Thoracic aorta (tissue), 2 donors: ENCODE results near the gene SLC7A1. TPM values are rescaled to one million over a fixed set of nuclear protein-coding genes. Genes with fewer than 3 reads are reported as not detected.

ENCODE experiments used
- ATAC-seq: fragments of 150-250 bp; one replicate; pipeline ENCODE4 v1.8.0; 2017; ENCODE audit warnings: low read depth; ENCODE audit not compliant: insufficient number of reproducible peaks, low FRiP score
- DNase-seq: peaks from one replicate; pipeline ENCODE4 v3.0.0-alpha.2; 2020; ENCODE audit warnings: low spot score
- H3K27ac ChIP-seq, 2 donors: fragments of 200-600 bp; sonication (generic); 1 replicate in 1 of 2; 2 replicates in 1 of 2; pipeline ENCODE4 v1.5.1; 2016; ENCODE audit warnings: mild to moderate bottlenecking in 2 of 2, moderate library complexity in 2 of 2
- H3K27me3 ChIP-seq: fragments of 200-600 bp; sonication (generic); replicated peaks from 2 replicates; pipeline ENCODE4 v1.6.0; 2016; ENCODE audit warnings: mild to moderate bottlenecking; ENCODE audit not compliant: insufficient read depth
- H3K36me3 ChIP-seq: fragments of 200-600 bp; sonication (generic); one replicate; pipeline ENCODE4 v1.5.1; 2016
- H3K4me1 ChIP-seq, 2 donors: fragments of 200-600 bp; sonication (generic); 1 replicate in 1 of 2; 2 replicates in 1 of 2; pipeline versions ENCODE4 v1.5.1 to v1.6.0; 2016; ENCODE audit warnings: low read depth in 2 of 2, mild to moderate bottlenecking in 1 of 2; ENCODE audit not compliant: control insufficient read depth in 1 of 2
- H3K4me3 ChIP-seq: fragments of 200-600 bp; sonication (generic); 2 replicates; pipeline ENCODE4 v1.5.1; 2016; ENCODE audit warnings: mild to moderate bottlenecking
- H3K9me3 ChIP-seq: fragments of 200-600 bp; sonication (generic); 2 replicates; pipeline ENCODE4 v1.5.1; 2016
- total RNA-seq, 2 donors: library from RNA; depleted of rRNA; stranded (reverse); fragments of >200 nt; gene quantifications; one replicate each; pipeline versions ENCODE4 v1.1.0 to v1.2.3, GENCODE V29; 2016
- TF ChIP-seq, protein P1 (sequence below): fragments of 200-600 bp; sonication (generic); IDR thresholded peaks from one replicate; pipeline ENCODE4 v1.5.1; 2019; ENCODE audit warnings: antibody characterized with exemption

SLC7A1 gene
- total RNA-seq, 2 donors from 2014 or later, result 24.0 to 39.1 TPM

DNA sequence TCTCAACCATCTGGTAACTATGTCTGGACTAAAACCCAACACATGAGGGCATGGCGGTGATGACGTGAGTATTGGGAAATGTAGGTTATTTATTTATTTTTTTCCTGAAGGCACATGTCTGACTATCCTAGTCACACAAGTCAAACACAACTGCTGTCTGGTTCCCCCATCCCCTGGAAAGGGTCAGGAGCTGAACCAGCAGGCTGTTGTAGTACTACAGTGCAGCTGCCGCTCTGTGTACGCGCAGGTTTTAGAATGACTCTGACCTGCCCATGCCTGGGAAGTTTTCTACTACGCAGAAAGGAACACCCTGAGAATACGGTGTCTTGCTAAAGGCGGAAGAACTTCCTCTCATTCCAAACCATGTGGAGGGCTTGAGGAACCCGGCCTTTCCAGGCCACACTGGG is 1.2 kb downstream of the SLC7A1 start:
- TF ChIP-seq, protein P1, sequence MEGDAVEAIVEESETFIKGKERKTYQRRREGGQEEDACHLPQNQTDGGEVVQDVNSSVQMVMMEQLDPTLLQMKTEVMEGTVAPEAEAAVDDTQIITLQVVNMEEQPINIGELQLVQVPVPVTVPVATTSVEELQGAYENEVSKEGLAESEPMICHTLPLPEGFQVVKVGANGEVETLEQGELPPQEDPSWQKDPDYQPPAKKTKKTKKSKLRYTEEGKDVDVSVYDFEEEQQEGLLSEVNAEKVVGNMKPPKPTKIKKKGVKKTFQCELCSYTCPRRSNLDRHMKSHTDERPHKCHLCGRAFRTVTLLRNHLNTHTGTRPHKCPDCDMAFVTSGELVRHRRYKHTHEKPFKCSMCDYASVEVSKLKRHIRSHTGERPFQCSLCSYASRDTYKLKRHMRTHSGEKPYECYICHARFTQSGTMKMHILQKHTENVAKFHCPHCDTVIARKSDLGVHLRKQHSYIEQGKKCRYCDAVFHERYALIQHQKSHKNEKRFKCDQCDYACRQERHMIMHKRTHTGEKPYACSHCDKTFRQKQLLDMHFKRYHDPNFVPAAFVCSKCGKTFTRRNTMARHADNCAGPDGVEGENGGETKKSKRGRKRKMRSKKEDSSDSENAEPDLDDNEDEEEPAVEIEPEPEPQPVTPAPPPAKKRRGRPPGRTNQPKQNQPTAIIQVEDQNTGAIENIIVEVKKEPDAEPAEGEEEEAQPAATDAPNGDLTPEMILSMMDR, result no peak
- peak overlapping the region; percentile 86 to 92 for H3K27ac ChIP-seq
- ATAC-seq (peak; percentile 18), DNase-seq (no peak)
- H3K36me3 ChIP-seq, result no peaks in the 10 kb centered on the region
- H3K27me3 ChIP-seq, result no peaks in the 10 kb centered on the region
- H3K9me3 ChIP-seq, result no peaks in the 10 kb centered on the region
- peaks cover 0 to 22% of the 10 kb centered on the region in 2 donors for H3K4me1 ChIP-seq
- H3K4me3 ChIP-seq, result peak overlapping the region; percentile 76

DNA sequence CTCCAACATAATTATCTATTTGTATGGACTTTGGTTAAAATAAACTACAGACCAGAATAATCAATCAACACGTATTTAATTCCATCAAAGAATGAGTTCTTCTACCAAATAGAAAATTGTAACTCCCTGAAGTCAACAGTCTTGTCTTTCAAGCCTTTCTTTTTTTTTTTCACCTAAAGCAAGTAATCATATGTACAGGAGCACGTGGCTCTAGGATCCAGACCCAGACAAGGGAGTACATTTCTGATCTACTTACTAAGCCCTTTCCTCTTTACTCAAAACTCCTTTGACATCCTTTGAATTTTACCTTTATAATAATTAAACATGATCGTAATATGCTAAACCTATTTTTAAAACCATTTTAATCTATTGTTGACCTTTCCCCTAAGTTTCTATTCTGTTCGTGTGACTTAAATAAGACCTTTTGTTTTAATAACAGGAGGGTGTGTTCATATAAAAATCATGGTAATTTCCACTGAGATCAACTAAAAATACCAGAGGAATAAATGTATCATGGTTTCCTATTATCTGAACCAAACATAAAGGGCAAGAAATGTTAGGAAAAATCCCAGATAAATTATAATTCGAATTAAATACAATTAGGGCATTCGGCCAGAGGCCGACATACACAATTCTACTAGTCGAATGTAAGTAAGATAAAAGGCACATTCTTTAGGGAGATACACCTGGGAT is 1.7 kb downstream of the SLC7A1 start:
- TF ChIP-seq, protein P1, result no peak
- Histone ChIP-seq H3K36me3 (no peaks in the 10 kb centered on the region), H3K27ac (peak overlapping the region; percentile 86 to 92), H3K27me3 (no peaks in the 10 kb centered on the region), H3K4me3 (peak overlapping the region; percentile 76), H3K9me3 (no peaks in the 10 kb centered on the region), H3K4me1 (peaks cover 0 to 26% of the 10 kb centered on the region in 2 donors)
- no peak for DNase-seq
- no peak for ATAC-seq

DNA sequence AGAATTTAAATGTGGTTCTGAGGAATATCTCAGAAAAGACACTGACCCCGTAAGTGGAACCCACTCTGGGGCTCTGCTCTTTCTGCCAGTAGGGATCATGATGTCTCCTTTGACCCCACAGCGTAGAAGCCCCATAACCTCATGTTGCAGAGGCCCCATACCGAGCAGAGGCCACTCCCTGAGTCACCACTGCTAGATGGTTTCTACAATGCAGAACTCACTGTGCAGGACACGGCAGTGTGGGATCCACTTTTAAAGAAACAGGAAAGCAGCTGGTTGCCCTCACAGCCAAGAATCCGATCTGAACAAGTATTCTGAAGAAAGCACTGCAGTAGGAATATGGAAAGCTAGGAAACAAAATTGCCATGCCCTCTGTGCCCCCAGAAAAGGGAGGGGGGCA is 4.2 kb downstream of the SLC7A1 start:
- no peak overlapping the region for H3K27ac ChIP-seq
- no peaks in the 10 kb centered on the region for H3K9me3 ChIP-seq
- TF ChIP-seq, protein P1, result no peak
- no peak overlapping the region for H3K4me3 ChIP-seq
- peaks cover 0 to 36% of the 10 kb centered on the region in 2 donors for H3K4me1 ChIP-seq
- ATAC-seq (no peak), DNase-seq (no peak)
- H3K36me3 ChIP-seq, result no peaks in the 10 kb centered on the region
- H3K27me3 ChIP-seq, result no peaks in the 10 kb centered on the region

DNA sequence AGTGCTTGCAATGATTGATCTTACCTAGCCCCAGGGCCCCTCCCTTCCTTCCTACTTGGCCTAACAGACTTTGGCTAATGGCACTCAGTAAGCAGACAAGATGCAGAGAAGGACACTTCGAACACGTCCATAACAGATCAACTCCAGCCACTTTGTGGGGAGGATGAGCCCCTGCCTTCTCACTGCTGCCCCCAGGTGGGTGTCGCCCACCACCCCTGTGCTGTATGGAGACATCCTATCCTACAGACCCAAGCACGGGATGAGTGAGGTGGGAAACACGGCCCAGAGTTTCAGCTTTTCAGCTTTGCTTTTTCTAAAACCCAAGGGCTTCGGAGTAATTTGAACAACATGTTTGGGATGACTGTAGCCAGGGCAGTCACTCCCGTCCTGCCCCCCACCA is 5.5 kb downstream of the SLC7A1 start:
- H3K9me3 ChIP-seq, result no peaks in the 10 kb centered on the region
- no peak overlapping the region for H3K4me3 ChIP-seq
- no peak overlapping the region for H3K27ac ChIP-seq
- no peaks in the 10 kb centered on the region for H3K36me3 ChIP-seq
- TF ChIP-seq, protein P1, result no peak
- ATAC-seq (no peak), DNase-seq (no peak)
- no peaks in the 10 kb centered on the region for H3K27me3 ChIP-seq
- H3K4me1 ChIP-seq, result peaks cover 0 to 43% of the 10 kb centered on the region in 2 donors

DNA sequence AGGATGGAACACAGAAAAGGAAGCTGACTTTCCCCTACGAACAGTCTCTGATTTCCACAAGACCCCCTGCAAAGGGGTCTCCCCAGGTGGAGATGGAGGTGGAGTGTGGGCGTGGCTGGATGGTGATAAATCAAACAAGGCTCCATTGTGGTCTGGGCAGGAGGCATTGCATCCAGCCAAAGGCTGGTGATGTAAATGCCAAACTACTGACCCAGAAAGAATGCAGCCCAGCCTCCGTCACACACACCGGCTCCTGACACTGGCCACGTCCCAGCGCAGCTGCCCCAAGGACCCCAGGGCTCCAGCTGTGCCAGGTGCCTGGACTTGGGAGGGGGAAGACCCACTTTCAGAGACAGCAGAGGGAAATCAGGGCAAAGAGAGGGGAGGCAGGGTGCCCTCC is 6.3 kb downstream of the SLC7A1 start:
- TF ChIP-seq, protein P1, result no peak
- no peaks in the 10 kb centered on the region for H3K27me3 ChIP-seq
- ATAC-seq, result no peak
- DNase-seq, result no peak
- H3K4me1 ChIP-seq, result peaks cover 0 to 40% of the 10 kb centered on the region in 2 donors
- H3K36me3 ChIP-seq, result no peaks in the 10 kb centered on the region
- H3K4me3 ChIP-seq, result no peak overlapping the region
- no peaks in the 10 kb centered on the region for H3K9me3 ChIP-seq
- H3K27ac ChIP-seq, result no peak overlapping the region
